HepG2 (cell line): ENCODE measurements around the gene MAPK8IP3.

Source experiments
- ARHGAP35 ChIP-seq: sonication (generic); formaldehyde crosslinking; IDR thresholded peaks from 2 replicates; pipeline ENCODE4 v1.9.0; 2022; ENCODE audit warnings: mild to moderate bottlenecking, inconsistent platforms, moderate library complexity, missing genetic modification reagents, borderline replicate concordance
- ARID3A ChIP-seq: IDR thresholded peaks from 2 replicates; pipeline ENCODE4 v1.6.1; 2012; ENCODE audit warnings: low read depth, low read length, improper control_type of control experiment
- ATF2 ChIP-seq: sonication (generic); formaldehyde crosslinking; IDR thresholded peaks from 2 replicates; pipeline ENCODE4 v1.4.0; 2020; ENCODE audit warnings: missing genetic modification reagents
- CREBL2 ChIP-seq: sonication (generic); formaldehyde crosslinking; IDR thresholded peaks from 2 replicates; pipeline ENCODE4 v1.8.1; 2023; ENCODE audit warnings: missing genetic modification reagents, mild to moderate bottlenecking, borderline replicate concordance
- CSRNP2 ChIP-seq: sonication (generic); formaldehyde crosslinking; conservative IDR thresholded peaks from 2 replicates; pipeline ENCODE4 v1.8.0; 2022; ENCODE audit warnings: low read depth, missing genetic modification reagents
- CTCF ChIP-seq: sonication (generic); formaldehyde crosslinking; IDR thresholded peaks from 2 replicates; pipeline ENCODE4 v1.5.0; 2020; ENCODE audit warnings: mild to moderate bottlenecking, missing genetic modification reagents, moderate library complexity
- HCFC1 ChIP-seq: fragments of 150-350 bp; IDR thresholded peaks from 2 replicates; pipeline ENCODE4 v1.6.1; 2014; ENCODE audit warnings: low read depth, low read length
- HOXA9 ChIP-seq: sonication (generic); formaldehyde crosslinking; IDR thresholded peaks from 2 replicates; pipeline ENCODE4 v1.8.1; 2022; ENCODE audit warnings: missing genetic modification reagents, mild to moderate bottlenecking, moderate library complexity, borderline replicate concordance
- PAX8 ChIP-seq: sonication (generic); formaldehyde crosslinking; IDR thresholded peaks from 2 replicates; pipeline ENCODE4 v1.8.0; 2022; ENCODE audit warnings: mild to moderate bottlenecking, missing genetic modification reagents, borderline replicate concordance
- POLR2A ChIP-seq, 2 experiments: IDR thresholded peaks; 2 replicates each; pipeline ENCODE4 v1.6.1; 2011; ENCODE audit warnings: low read depth in 2 of 2, low read length in 2 of 2, mild to moderate bottlenecking in 1 of 2, moderate library complexity in 1 of 2; ENCODE audit not compliant: insufficient read depth in 1 of 2
- PRDM10 ChIP-seq: sonication (generic); formaldehyde crosslinking; IDR thresholded peaks from 2 replicates; pipeline ENCODE4 v1.4.0; 2020; ENCODE audit warnings: low read depth, missing genetic modification reagents
- REST ChIP-seq, 2 experiments: IDR thresholded peaks; 2 replicates each; pipeline ENCODE4 v1.6.1; 2011 to 2012; ENCODE audit warnings: low read length in 2 of 2, borderline replicate concordance in 1 of 2, low read depth in 1 of 2, mild to moderate bottlenecking in 1 of 2, moderate library complexity in 1 of 2
- U2AF2 ChIP-seq: fragments of 200-400 bp; formaldehyde crosslinking; IDR thresholded peaks from 2 replicates; pipeline ENCODE4 v1.6.1; 2017; ENCODE audit warnings: low read depth, mild to moderate bottlenecking, low read length
- ZNF724P ChIP-seq: sonication (generic); formaldehyde crosslinking; IDR thresholded peaks from 2 replicates; pipeline ENCODE4 v1.8.0; 2022; ENCODE audit warnings: missing genetic modification reagents, borderline replicate concordance

- TF ChIP-seq U2AF2 (no peak), CREBL2 (CRISPR knock-in tag) (no peak), HCFC1 (no peak), ZNF724P (CRISPR knock-in tag) (no peak), POLR2A (IDR thresholded peaks at IDR 0.05; ENCODE audit: insufficient read depth in 1 of 2, low read depth in 2 of 2, low read length in 2 of 2) (no peak), ATF2 (CRISPR knock-in tag) (no peak), PRDM10 (CRISPR knock-in tag) (no peak), PAX8 (CRISPR knock-in tag) (no peak), CTCF (no peak), HOXA9 (CRISPR knock-in tag) (no peak), ARID3A (no peak), ARHGAP35 (CRISPR knock-in tag) (no peak), REST (IDR thresholded peaks at IDR 0.05; ENCODE audit: borderline replicate concordance in 1 of 2, low read depth in 1 of 2, low read length in 2 of 2) (no peak), CSRNP2 (CRISPR knock-in tag) (no peak)
Measured at GRCh38 chr16:1741553-1742165, 35.7 kb downstream of the MAPK8IP3 start.
